ENCODE data around the gene OSGIN1. TPM values are rescaled to one million over a fixed set of nuclear protein-coding genes. Genes with fewer than 3 reads are reported as not detected.

OSGIN1 gene
- total and polyA plus RNA-seq, 2 donors (not counting 1 experiment from before 2014, with no cell fraction given): 0.85 to 1.8 TPM

DNA sequence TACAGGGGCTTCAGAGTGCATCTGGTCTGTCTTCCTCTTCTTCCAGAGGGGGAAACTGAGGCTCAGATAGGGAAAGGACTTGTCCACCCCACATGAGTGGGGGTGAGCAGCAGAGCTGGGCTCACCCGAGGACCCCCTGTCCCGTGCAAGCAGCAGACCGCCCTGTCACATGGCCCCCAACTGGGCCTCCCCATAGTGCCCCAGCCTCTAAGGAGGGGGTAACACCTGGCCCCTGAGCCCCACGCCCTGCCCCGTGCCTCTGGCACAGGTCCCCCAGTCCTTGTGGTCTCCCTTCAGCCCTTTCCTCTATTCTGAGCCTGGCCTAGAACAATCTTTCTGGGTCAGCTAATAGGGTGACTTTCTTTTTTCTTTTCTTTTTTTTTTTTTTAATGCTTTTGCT lies 8.6 kb downstream of the OSGIN1 start:
- H4K20me1 ChIP-seq (ENCODE audit: control insufficient read depth, insufficient read depth, low read length, poor library complexity, severe bottlenecking): no peaks in the 10 kb centered on the region
- H3K9me3 ChIP-seq (ENCODE audit: control extremely low read depth in 1 of 3, control insufficient read depth in 2 of 3, insufficient read depth in 1 of 3, low read length in 2 of 3): no peaks in the 10 kb centered on the region
- no peak overlapping the region for H3K4me3 ChIP-seq (ENCODE audit: control extremely low read depth in 1 of 5, extremely low read depth in 1 of 5, insufficient read depth in 1 of 5, low read depth in 2 of 5, low read length in 4 of 5)
- H3K36me3 ChIP-seq (replicated peaks in 1 of 2; ENCODE audit: control extremely low read depth in 1 of 2, control insufficient read depth in 1 of 2, extremely low read depth in 1 of 2, insufficient read depth in 2 of 2, low read length in 1 of 2): no peaks in the 10 kb centered on the region
- DNase-seq (no peak), ATAC-seq (ENCODE audit: low read depth) (no peak)
- 100% methylated on average over 3 of the region's 5 CpGs for WGBS (ENCODE audit: insufficient coverage)
- intact Hi-C loops (cut with micrococcal nuclease): no loop called here
- H3K4me2 ChIP-seq (replicated peaks; ENCODE audit: low read depth, low read length, poor library complexity, severe bottlenecking): no peak overlapping the region
- H3K27me3 ChIP-seq (replicated peaks in 1 of 4; ENCODE audit: control extremely low read depth in 1 of 4, control insufficient read depth in 3 of 4, insufficient read depth in 4 of 4, low read length in 3 of 4): peaks cover 0 to 3% (median 0%) of the 10 kb centered on the region in 4 experiments
- no peak overlapping the region for H3K4me3 Mint-ChIP-seq
- H3K4me1 ChIP-seq (ENCODE audit: control insufficient read depth in 2 of 2, insufficient read depth in 2 of 2, low read length in 2 of 2): no peaks in the 10 kb centered on the region
- no peaks in the 10 kb centered on the region for H3K27me3 Mint-ChIP-seq
- H3K27ac Mint-ChIP-seq: no peak overlapping the region
- no peaks in the 10 kb centered on the region for H3K9me3 Mint-ChIP-seq (ENCODE audit: insufficient read depth)
- no peak overlapping the region for H3K9ac ChIP-seq (ENCODE audit: low read length)
- ChIA-PET CTCF (interaction anchor here (1.4 kb wide), 1 partner anchor 102 kb away, joined by 3 read pairs; no protein-coding TSS in a partner anchor), POLR2A (no interaction called here)
- no peaks in the 10 kb centered on the region for H3K4me1 Mint-ChIP-seq
- no peak overlapping the region for H3K27ac ChIP-seq (ENCODE audit: low read length in 2 of 2)
- no peak overlapping the region for H2AFZ ChIP-seq (ENCODE audit: insufficient read depth, low read depth, low read length, poor library complexity, severe bottlenecking)
- no peaks in the 10 kb centered on the region for H3K79me2 ChIP-seq (ENCODE audit: control insufficient read depth, insufficient read depth, low read length)
- no peak for TF ChIP-seq EZH2 (IDR thresholded peaks at IDR 0.05; ENCODE audit: borderline replicate concordance, insufficient read depth, low read depth, low read length, poor library complexity, severe bottlenecking)
- TF ChIP-seq, protein P1, sequence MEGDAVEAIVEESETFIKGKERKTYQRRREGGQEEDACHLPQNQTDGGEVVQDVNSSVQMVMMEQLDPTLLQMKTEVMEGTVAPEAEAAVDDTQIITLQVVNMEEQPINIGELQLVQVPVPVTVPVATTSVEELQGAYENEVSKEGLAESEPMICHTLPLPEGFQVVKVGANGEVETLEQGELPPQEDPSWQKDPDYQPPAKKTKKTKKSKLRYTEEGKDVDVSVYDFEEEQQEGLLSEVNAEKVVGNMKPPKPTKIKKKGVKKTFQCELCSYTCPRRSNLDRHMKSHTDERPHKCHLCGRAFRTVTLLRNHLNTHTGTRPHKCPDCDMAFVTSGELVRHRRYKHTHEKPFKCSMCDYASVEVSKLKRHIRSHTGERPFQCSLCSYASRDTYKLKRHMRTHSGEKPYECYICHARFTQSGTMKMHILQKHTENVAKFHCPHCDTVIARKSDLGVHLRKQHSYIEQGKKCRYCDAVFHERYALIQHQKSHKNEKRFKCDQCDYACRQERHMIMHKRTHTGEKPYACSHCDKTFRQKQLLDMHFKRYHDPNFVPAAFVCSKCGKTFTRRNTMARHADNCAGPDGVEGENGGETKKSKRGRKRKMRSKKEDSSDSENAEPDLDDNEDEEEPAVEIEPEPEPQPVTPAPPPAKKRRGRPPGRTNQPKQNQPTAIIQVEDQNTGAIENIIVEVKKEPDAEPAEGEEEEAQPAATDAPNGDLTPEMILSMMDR (IDR thresholded peaks at IDR 0.05): no peak

DNA sequence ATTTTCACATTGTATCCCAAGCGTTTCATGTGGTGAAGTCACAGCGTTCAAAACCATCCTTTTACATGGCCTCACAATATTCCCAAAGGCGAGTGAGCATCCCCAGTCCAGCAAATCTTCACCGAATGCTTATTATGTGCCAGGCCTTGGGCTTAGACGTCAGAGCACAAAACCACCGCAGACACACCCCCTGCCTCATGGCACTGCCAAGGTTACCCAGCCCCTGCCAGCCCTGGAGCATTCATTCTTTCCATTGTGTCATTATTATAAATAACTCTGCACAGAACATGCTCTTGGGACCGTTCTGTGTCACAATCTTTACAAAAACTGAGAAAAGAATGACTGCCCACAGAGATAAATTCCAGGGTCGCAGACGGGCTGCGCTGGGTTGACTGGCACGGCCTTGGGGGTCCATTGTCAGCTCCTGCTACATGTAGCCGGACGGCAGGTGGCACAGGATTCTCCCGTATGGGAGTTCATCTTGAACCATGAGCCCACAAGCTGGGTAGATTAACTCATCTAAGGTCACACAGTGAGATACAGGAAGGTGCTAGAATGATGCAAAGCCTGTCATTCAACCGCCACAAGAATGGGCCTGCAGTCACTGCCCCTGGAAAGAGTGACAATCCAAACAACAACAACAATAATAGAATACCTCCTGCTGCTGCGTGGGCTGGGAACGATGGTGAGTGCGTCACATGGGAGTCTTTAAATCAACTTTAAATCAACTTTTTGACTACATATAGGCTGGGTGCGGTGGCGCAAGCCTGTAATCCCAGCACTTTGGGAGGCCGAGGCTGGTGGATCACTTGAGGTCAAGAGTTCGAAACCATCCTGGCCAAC lies 10.5 kb downstream of the OSGIN1 start:
- TF ChIP-seq, protein P1 (IDR thresholded peaks at IDR 0.05): no peak
- no peak for TF ChIP-seq EZH2 (IDR thresholded peaks at IDR 0.05; ENCODE audit: borderline replicate concordance, insufficient read depth, low read depth, low read length, poor library complexity, severe bottlenecking)
- DNase-seq (no peak), ATAC-seq (ENCODE audit: low read depth) (no peak)
- Histone ChIP-seq H3K4me2 (replicated peaks; ENCODE audit: low read depth, low read length, poor library complexity, severe bottlenecking) (no peak overlapping the region), H3K9ac (ENCODE audit: low read length) (no peak overlapping the region), H3K4me3 (ENCODE audit: control extremely low read depth in 1 of 5, extremely low read depth in 1 of 5, insufficient read depth in 1 of 5, low read depth in 2 of 5, low read length in 4 of 5) (no peak overlapping the region), H3K27ac (ENCODE audit: low read length in 2 of 2) (no peak overlapping the region), H3K27me3 (replicated peaks in 1 of 4; ENCODE audit: control extremely low read depth in 1 of 4, control insufficient read depth in 3 of 4, insufficient read depth in 4 of 4, low read length in 3 of 4) (peaks cover 0 to 4% (median 2%) of the 10 kb centered on the region in 4 experiments), H2AFZ (ENCODE audit: insufficient read depth, low read depth, low read length, poor library complexity, severe bottlenecking) (no peak overlapping the region), H4K20me1 (ENCODE audit: control insufficient read depth, insufficient read depth, low read length, poor library complexity, severe bottlenecking) (no peaks in the 10 kb centered on the region), H3K4me1 (ENCODE audit: control insufficient read depth in 2 of 2, insufficient read depth in 2 of 2, low read length in 2 of 2) (no peaks in the 10 kb centered on the region), H3K9me3 (ENCODE audit: control extremely low read depth in 1 of 3, control insufficient read depth in 2 of 3, insufficient read depth in 1 of 3, low read length in 2 of 3) (no peaks in the 10 kb centered on the region), H3K36me3 (replicated peaks in 1 of 2; ENCODE audit: control extremely low read depth in 1 of 2, control insufficient read depth in 1 of 2, extremely low read depth in 1 of 2, insufficient read depth in 2 of 2, low read length in 1 of 2) (no peaks in the 10 kb centered on the region), H3K79me2 (ENCODE audit: control insufficient read depth, insufficient read depth, low read length) (no peaks in the 10 kb centered on the region)
- Mint-ChIP-seq H3K27ac (no peak overlapping the region), H3K4me1 (peaks cover 2% of the 10 kb centered on the region), H3K4me3 (no peak overlapping the region), H3K27me3 (peaks cover 4% of the 10 kb centered on the region), H3K9me3 (ENCODE audit: insufficient read depth) (no peaks in the 10 kb centered on the region)
- intact Hi-C loops (cut with micrococcal nuclease): no loop called here
- 92% methylated on average over 19 of the region's 22 CpGs for WGBS (ENCODE audit: insufficient coverage)
- ChIA-PET POLR2A (no interaction called here), CTCF (interaction anchor here (1.1 kb wide), 1 partner anchor 122 kb away, joined by 3 read pairs; no protein-coding TSS in a partner anchor)

Data from B cell (primary cell).